Stimulated activated CD4-positive, alpha-beta T cell treated with anti-CD3 and anti-CD28 coated beads, Interleukin-1b, Interleukin-23, amount 100 ng/mL, for 24 hours (primary cell): ENCODE results near the gene ZSCAN23.
"Not testable (repeated sequence)": the region's sequence is repeated elsewhere in the genome, so short reads cannot be mapped to it uniquely, and the experiment has no call there.

Experiments
- DNase-seq, 4 experiments: peaks; one replicate each; pipeline ENCODE4 v3.0.0-alpha.2; 2020; ENCODE audit warnings: low read depth in 4 of 4, low spot score in 1 of 4

The ZSCAN23 gene

DNA sequence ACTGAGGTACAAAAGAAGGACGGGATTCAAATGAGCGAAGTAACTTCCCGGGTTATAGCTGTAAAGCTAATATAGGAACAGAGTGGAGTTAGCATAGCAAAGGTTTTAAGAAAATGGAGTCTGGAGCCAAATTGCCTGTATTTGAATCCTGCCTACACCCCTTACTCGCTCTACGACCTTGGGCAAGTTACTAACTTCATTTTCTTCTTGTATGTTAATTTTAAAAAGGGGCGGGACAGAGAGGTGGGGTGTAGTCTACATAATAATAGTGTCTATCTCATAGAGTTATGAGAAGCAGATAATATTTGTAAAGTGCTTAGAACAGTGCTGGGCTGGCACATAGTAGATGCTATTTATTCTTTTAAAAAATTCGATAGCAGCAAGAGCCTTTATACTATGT lies 705 bp downstream of the ZSCAN23 start:
- DNase-seq = no peak

DNA sequence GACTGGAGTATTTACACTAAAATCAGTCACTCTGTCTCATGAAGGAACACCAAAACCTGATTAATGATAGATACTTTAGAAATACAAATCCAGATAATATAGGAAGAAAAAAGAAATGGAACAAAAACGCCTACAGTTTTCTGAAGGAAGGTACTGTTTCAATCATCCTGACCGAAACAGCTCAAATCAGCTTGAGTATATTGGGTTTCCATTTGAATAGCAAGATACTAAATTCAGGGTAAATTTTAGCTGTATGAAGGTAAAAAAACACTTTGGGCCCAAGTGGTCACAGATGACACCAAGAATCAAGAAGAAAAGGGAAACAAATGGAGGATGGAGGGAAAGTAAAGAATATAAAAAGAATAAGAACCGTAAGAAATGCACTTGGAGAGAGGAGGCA lies 6.9 kb downstream of the ZSCAN23 start:
- no peak for DNase-seq

DNA sequence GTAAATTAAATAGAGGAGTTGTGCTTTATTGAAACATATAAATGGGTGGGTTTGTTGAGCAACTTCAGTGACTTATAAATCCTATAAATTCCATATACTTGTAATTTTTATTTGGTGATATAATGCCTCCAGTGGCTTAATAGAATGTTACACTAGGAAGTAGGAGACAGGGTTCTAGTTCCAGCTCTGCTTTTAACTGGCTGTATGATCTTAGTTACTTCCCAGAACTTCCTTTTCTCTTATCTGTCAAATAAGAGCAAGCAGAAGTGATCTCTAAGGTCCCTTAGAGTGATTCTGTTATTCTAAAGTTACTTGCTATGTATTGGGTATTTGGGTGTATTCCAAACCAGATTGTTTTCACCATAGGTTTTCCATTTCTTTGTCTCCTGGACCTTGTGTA lies 10.2 kb downstream of the ZSCAN23 start:
- DNase-seq = no peak

DNA sequence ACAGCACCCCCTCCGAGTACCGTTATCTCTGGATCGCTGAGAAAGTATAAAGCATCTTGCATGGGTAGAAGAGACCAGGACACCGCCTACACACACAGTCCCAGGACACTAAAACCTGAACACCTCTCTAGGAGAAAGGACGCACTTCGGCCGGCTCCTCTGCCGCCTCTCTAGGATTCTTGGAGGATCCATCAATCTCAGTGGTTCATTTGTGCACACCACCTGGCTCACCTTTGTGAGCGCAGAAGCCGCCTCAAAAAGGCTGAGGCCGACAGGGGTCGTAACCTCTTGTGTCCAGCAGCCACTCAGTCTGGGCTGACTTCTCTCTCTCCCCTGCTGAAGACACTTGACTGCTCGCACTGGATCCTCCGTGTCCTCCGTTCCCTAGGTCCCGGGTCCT lies 13.5 kb downstream of the ZSCAN23 start:
- DNase-seq = no peak

DNA sequence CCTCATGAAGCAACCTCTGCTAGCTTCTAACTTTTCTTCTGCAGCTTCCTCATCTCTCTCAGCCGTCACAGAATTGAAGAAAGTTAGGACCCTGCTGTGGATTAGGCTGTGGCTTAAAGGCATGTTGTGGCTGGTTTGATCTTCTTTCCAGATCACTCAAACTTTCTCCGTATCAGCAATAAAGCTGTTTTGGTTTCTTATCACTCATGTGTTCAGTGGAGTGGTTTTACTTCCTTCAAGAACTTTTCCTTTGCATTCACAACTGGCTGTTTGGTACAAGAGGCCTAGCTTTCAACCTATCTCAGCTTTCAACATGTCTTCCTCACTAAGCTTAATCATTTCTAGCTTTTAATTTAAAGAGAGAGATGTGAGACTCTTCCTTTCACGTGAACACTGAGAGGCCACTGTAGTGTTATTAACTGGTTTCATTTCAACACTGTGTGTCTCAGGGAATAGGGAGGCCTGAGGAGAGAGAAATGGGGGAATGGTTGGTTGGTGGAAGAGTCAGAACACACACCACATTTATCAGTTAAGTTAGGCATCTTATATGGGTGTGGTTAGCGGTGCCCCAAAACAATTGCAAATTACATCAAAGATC lies 17.2 kb downstream of the ZSCAN23 start:
- DNase-seq = no peak

DNA sequence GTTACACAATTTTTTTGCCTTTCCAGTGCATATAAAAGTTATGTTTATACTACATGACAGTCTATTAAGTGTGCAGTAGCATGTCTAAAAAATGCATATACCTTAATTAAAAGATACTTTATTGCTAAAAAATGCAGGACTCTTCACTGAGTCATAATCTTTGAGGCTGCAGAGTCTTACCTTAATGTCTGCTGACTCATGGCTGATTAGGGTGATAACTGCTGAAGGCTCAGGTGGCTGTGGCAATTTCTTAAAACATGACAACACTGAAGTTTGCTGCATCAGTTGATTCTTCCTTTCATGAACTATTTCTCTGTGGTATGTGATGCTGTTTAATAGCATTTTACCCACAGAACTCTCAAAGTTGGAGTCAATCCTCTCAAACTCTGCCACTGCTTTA lies 19.1 kb downstream of the ZSCAN23 start:
- no peak for DNase-seq

DNA sequence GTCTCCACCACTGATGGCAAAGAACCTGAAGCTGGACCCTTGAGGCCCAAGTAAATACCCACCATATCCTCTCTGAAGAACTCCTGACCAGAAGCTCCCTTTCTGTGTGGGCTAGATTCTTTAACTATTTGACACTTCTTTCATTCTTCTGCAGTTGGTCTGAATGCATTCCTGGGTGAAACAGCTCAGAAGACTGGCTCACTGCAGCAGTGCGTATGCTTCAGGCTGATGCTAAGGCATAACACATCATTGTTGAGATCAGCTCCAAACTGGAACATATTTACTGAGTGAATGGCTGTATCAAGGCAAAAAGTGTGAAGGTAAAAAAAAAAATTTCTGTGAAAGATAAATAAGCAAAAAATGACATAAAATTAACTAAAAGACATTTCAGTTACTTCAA lies 19.7 kb downstream of the ZSCAN23 start:
- DNase-seq = no peak

DNA sequence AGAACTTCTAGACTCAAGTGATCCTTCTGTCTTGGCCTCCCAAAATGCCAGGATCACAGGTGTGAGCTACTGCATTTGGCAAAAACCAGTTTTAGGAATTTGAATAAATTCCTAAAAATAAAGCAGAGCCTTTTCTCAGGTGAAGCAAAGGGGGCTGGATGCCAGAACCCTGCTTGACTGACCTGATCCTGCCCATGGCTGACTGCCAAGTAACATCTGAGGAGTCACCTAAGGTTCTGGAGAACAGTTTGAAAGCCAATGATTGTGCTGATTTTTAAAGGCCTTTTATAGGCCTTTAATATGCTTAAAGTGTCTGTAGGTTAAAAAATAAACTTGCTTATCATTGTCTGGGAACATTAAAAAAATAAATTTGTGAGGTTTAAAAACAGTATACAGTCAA lies 29.6 kb downstream of the ZSCAN23 start:
- DNase-seq = no peak

DNA sequence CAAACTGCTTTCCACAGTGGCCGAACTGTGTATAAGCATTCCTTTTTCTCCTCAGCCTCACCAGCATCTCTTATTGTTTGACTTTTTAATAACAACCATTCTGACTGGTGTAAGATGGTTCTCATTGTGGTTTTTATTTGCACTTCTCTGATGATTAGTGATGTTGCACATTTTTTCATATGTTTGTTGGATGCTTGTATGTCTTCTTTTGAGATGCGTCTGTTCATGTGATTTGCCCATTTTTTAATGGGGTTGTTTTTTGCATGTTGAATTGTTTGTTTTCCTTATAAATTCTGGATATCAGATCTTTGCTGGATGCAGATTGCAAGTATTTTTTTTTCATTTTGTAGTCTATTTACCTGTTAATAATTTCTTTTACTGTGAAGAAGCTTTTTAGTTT lies 32.5 kb downstream of the ZSCAN23 start:
- no peak for DNase-seq

DNA sequence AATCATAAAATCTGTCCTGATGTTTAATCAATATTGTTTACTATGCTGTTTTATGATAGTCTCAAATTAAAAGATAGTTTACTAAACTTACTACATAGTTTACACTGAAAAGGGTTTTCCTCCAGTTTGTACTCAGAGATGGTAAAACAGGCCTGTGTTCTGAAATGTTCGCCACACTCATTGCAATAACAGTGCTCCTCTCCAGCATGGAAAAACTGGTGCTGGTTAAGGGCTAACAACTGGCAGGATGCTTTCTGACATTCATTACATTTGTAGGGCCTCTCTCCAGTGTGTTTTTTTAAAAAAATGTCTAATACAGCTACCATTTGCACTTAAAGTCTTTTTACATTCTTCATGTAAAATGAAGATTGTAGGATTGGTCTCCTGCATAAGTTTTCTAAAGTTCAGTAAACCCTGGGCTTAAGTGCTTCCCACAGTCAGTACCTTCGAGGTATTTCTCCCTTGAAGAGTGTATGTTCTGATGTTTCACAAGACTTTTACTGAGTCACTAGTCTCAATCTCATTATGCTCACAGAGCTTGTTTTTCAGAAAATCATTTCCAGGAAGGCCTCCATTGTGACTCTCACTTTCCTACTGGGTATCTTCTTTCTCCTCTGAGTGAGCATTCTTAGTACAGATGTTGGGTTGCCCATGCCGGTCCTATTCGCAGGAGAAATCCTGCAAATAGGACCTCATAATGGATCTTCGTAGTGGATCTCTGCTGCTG lies 35.1 kb downstream of the ZSCAN23 start:
- no peak for DNase-seq

DNA sequence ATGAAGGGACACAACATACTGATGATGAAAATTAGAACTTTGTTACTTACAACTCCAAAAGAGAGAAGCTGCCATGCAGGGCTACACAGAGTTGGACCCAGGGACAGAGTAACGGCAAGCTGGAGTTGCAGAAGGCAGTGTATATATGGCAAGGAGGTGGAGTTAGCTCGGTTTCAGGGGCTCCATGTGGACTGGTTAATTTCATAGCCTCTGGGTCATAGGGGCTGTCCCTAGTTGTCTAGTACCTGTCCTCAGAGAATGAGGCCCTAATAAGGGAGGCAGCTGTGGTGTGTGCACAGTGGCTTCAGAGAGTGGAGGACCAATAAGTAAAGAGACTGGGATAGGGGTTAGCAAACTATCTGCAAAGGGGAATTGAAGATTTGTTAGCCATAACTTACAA lies 35.9 kb downstream of the ZSCAN23 start:
- no peak for DNase-seq

DNA sequence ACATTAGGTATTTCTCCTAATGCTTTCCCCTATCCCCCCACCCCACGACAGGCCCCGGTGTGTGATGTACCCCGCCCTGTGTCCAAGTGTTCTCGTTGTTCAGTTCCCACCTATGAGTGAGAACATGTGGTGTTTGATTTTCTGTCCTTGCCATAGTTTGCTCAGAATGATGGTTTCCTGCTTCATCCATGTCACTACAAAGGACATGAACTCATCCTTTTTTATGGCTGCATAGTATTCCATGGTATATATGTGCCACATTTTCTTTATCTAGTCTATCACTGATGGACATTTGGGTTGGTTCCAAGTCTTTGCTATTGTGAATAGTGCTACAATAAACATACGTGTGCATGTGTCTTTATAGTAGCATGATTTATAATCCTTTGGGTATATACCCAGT lies 39.4 kb downstream of the ZSCAN23 start:
- DNase-seq = not testable (repeated sequence)

DNA sequence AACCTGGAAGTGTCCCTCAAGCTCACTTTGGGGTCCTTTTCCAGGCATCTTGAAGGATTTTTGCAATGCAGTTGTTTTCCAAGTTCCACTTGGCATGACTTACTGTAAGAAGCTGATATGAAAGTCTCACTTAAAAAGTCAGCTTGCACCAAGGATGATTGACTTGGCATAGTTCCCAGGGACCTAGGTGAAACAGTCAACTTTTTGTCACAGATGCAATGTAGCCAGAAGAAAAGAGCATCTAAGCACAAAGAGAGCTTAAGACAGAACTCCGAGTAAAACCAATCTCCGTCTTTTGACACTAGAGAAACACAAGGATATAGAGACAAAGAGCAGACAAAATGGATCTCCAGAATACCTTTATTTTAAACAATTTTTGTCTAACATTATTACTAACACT lies 41.1 kb downstream of the ZSCAN23 start:
- no peak for DNase-seq

DNA sequence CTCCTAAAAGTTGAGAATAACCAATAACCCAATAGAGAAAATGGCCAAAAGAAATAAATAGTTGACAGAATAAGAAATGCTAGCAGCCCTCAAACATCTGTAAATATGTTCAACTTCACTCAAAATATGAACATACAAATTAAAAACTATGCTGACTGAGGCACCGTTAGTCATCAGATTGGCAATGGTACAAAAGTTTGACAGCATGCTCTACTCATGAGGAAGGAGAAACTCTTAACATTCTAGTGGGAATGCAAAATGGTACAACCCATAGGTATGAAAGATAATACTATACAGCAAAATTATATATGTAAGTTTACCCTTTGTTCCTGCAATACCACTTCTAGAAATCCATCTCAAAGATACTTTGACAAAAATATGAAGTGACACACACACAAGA lies 42.1 kb downstream of the ZSCAN23 start:
- no peak for DNase-seq

DNA sequence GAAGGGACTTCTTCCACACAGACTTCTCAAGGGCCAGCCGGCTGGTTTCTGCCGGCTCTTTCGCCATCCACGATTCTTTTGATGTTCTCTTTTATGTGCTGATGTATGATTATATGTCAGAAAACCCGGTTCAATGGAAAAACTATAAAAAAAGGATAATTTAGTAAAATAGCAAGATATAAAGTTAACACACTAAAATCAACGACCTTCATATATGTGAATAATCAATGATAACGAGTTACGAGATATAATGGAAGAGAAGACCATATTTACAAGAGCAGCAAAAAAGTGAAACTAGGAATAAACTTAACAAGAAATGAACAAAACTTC lies 43.2 kb downstream of the ZSCAN23 start:
- DNase-seq = no peak

DNA sequence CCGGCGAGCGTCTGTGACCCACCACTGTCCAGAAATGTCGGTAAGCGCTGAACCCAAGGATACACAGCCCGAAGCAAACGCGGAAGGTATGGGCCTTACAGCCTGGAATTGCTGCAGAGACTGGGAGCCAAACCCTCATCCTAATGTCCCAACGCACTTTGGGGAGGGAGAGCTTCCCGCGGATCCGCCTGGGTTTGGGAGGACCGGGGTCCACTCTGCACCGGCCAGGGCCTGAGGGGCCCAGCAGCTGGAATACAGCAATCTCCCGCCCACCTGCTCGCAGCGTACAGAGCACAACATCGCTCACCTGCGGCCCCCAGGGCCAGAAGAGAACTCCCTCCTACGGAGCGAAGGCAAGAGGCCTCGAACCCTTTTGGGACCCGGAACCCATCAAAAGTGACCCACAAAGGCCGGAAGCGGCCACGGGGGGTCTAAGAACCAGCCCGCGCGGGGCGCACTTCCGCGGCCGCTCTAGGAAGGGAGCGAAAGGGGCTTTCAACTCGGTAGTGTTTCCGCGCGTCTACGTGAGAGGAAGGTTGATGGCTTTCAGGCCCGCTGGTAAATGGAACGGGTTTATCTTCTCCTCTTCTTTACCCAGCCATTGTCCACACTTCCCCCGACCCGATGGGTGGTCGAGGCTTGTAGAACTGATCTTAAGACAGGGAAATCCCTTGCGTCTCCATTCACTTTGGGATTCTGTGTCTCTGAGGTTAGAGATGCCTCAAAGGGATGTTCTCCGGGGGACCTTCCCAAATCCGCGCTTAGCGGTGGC lies 43.8 kb downstream of the ZSCAN23 start, which contains the start of gene ZSCAN12:
Gene ZSCAN12 (minus strand): TSS at position 398 of the 772 bp plus-strand sequence. CDS start 1,342 bp downstream, outside the sequence.
- peak; percentile 54 to 78 (median 76) for DNase-seq

DNA sequence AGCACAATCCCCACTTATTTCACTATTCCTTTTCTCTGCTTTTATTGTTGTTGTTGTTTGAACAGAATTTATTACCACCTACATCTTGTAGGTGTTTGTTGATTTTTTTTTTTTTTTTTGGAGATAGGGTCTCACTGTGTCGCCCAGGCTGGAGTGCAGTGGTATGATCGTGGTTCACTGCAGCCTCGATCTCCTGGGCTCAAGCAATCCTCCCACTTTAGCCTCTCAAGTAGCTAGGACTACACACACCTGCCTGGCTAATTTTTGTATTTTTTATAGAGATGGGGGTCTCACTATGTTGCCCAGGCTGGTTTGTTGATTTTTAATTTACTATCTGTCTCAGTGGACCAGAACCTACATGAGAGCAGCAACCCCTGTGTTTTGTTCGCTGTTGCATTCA lies 47.4 kb downstream of the ZSCAN23 start:
- DNase-seq = no peak

DNA sequence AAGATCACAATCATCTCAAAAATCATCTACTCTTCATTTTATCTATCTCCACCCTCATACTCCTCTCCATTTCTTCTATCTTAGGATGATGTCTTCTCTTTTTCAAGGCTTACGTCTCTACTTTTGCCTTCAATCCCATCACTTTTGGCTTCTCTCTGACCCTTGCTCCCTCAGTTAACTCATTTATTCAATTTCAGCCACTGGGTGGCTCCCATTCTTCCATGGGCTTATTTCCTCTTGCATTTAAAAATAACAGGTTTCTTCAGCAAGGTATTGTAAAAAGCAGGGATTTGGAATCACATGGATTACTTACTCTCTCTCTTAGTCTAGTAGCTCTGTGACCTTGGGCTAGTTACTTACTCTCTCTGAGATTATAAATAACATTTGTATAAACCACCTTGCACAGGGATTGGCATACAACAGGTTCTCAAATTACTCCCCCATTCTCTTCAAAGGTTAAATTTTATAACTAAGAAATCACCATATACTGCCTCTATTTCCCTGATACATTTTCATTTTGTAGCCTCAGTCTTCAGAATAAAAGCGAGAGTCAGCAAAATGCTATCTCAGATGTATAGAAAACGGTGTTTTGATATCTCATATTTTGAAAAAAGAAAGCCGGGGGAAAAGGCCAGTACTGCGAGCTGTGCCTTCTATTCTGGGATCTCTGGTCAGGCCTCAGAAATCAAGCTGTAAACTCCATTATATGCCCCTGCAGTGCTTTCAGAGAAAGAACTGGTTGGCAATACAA lies 49.2 kb downstream of the ZSCAN23 start:
- DNase-seq = no peak

DNA sequence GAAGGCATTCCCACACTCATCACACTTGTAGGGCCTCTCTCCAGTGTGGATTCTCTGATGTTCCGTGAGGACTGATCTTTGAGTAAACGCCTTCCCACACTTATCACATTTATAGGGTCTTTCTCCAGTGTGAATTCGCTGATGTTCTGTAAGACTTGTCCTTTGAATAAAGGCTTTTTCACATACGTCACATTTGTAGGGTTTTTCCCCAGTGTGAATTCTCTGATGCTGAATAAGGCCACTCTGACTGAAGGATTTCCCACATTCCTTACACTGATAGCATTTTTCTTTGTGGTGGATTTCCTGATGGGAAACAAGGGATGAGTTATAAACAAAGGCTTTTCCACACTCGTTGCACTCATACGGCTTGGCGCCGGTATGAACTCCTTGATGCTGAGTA lies 52.6 kb downstream of the ZSCAN23 start:
- no peak for DNase-seq

DNA sequence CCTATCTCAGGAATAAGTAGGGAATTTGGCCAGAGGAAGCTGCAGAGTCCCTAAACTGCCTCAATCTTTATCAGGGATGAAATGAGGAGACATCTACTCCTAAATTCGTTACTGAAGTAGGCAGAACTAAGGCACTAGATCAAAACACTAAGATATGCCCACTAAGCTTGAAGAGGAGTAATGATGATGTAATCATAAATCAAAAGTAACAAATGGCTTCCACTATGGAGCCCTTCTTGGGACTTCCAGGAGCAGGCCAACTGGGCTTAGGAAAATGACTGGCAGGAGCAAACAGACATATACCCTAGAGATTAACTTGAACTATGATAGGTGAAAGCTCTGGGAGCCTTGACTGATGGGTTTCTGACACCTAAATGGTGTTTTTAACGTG lies 59.2 kb downstream of the ZSCAN23 start:
- no peak for DNase-seq

DNA sequence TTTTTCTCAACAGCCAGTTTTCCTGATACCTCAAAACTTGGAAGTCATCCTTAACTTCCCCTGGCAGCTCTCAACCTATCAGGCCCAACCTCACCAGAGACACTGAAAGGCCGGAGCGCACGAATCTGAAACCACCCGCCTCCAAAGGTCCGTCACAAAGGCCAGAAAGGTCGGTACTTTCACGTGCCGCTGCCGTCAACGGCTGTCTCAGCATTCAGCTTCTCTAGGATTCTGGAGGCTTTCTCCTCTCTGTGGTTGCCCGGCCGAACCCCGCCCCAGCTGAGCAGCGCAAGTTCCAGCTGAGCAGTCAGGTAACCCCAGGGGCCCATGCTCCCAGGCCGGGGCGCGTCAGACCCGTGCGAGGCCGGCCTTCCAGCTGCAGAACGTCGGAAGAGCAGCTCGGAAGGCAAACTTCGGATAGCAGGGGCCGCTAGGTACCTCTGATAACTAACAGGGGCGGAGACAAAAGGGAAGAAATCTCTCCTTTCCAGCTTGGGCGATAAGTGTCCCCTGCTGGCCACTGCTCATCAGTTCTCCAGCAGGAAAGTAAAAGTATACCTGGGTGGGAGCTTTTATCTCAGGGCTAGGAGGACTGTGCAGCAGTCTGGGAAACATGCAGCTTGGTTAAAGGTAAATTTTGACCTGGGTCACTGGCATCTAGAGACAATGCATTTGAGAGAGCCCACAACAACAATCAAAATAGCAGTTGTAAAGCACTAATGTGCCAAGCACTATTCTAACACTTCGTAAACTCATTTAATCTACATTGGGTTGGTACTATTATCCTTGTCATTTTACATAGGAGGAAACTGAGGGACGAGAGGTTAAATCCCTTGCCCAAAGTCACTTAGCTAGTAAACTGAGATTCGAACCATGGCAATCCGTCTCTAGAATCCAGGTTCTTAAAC lies 59.8 kb downstream of the ZSCAN23 start:
- DNase-seq = peak in 3 of 4 experiments; percentile 0 to 11 (median 11)
